ENCODE data around the gene BAG3.

DNA sequence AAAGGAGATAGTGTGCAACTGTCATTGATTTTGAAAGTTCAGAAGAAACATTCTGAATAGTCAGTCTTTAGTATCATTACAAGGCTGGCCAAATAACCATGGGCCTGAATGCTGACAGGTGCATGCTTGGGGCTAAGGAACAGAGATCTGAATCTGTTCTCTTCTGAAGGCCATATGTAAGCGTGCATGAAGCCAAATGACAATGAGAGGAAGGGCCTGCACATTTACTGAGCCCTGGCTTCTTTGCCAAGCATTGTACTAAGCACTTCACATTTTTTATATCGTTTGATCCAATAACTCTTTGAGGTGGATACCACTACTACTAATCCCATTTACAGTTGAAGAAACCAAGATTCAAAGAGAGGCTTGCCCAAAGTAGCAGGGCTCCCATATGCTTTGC, 32.0 kb upstream of the BAG3 start:
- no peak for TF ChIP-seq POLR2AphosphoS5 (IDR thresholded peaks at IDR 0.05; ENCODE audit: low read depth, low read length)
- no peak for TF ChIP-seq SIN3A (IDR thresholded peaks at IDR 0.05; ENCODE audit: borderline replicate concordance, insufficient read depth, low read length)
- no peak for TF ChIP-seq REST (IDR thresholded peaks at IDR 0.05; ENCODE audit: insufficient read depth in 1 of 2, low read depth in 2 of 2, low read length in 2 of 2)
- no peak for TF ChIP-seq TAF1 (IDR thresholded peaks at IDR 0.05; ENCODE audit: borderline replicate concordance, insufficient read depth, low read length)
- TF ChIP-seq FOXP2 (optimal IDR thresholded peaks at IDR 0.05; ENCODE audit: borderline replicate concordance, extremely low read depth, extremely low read length, insufficient read depth) = no peak
